Hematopoietic multipotent progenitor cell treated with erythropoietin and hydrocortisone succinate and interleukin-3 and kit ligand, for 15 days (in vitro differentiated cells): Measurements from ENCODE around the gene SNCB.
"Not testable (repeated sequence)": the region's sequence is repeated elsewhere in the genome, so short reads cannot be mapped to it uniquely, and the experiment has no call there.

Experiments
- DNase-seq: peaks from one replicate; pipeline ENCODE4 v3.0.0-alpha.2; 2015; ENCODE audit warnings: low spot score

Gene SNCB

DNA sequence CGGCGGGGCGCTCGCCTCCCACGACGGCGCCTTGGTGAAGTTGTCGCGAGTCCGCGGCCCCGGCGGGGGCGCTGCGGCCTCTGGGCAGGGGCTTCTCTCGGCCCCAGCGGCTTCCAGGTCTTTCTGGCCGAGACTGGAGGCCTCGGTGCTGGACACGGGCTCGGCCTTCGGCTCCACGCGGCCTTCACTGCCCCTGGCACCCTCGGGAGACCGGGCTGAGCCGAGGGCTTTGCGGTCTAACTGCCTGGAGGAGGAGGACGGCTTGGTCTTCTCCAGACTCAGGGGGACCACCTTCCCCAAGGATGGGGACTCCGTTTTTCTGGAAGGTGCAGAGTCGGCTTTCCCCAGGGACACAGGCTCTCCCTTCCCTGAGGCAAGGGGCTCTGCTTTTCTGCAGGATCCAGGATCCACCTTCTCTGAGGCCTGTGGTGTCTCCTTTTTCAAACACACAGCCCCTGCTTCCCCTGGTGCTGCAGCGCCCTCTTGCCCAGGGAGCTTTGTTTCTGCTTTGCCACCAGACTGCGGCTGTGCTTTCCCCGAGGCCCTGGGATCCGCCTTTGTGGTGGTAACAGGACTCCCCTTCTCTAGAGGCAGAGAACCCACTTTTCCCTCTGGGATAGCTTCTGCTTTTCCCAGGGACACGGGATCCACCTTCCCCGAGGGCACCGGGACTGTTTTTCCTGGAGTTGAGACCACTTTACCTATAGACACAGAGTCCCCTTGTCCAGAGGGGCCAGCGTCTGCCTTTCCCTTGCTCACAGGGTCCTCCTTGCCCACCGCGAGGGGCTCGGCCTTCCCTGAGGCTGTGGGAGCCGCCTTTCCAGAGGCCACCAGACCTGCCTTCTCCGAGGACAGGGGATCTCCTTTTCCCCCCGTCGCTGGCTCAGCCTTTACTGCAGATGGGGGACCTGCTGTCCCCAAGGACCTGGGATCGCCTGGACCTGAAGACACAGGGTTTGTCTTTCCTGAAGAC is 32.6 kb downstream of the SNCB start:
- no peak for DNase-seq

DNA sequence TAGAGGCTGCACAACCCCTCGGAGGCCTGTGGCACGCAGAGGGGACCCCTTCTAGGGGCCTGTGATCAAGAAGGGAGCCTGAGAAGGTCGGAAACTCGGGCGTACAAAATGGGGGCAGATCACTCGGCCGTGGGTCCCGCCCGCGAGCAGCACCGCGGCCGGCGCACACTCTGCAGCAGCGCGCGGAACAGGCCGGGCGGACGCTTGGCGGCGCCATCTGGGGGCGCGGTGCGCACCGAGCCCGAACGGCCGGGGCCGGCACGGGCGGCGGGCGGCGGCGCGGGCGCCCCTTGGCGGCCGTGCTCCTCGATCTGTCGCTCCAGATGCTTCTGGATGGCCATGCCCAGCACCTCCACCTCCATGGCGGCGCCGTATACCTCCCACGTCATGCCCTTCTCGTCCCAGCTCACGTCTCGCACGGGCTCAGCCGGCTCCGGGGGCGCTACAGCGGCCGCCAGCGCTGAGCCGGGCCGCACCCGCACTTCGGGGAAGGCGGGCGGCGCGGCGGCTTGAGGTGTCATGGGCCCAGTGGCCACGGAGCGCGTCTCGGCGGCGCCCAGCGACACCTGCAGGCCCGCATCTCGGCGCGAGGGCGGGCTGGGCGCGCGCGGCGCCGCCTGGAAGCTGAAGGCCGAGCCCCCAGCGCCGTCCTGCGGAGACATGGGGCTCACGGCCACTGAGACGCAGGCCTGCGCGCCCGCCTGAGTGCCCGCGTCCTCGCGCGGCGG is 33.5 kb downstream of the SNCB start:
- DNase-seq = peak; percentile 24

DNA sequence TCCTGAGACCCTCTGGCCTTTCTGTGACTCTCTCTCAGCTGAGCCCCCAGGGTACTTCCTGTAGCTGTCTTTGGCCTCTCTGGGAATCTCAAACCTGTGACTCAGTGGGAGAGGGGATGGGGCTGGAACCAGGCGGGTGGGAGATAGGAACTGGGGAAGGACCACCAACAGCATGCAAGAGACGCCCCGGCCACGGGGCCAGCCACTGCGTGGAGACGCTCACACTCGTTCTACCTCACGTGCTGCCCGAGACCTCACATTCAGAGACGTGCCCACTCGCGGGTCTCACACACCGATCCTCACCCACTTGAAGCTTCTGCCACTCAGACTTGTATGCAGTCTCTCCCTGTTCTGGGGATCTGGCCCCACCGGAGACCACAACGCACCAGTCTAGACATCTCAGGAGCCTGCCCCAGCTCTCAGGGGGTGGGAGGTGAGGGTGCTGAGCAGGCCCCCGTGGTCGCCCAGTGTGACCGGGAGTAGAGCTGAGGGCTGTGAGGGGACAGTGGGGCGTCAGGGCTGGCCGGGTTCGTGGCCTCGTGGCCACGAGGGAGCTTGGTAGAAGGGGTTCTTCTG is 34.2 kb downstream of the SNCB start:
- DNase-seq = no peak

DNA sequence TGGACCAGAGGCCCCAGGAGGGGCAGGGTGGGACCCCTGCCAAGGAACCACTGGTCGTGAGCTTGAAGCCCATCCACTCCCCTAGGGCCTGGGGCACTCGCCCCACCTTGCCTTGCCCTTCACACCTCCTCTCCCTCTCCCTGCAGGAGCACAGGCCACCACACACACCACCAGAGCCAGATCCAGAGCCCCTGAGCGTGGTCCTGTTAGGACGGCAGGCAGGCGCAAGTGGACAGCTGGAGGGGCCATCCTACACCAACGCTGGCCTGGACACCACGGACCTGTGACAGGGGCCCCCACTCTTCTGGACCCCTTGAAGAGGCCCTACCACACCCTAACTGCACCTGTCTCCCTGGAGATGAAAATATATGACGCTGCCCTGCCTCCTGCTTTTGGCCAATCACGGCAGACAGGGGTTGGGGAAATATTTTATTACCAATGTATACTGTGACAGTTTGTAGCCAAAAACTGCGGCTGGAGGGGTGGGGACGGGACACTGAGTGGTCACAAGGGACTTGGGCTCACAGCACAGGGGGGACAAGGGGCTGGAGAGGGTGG is 34.9 kb downstream of the SNCB start:
- DNase-seq = no peak

DNA sequence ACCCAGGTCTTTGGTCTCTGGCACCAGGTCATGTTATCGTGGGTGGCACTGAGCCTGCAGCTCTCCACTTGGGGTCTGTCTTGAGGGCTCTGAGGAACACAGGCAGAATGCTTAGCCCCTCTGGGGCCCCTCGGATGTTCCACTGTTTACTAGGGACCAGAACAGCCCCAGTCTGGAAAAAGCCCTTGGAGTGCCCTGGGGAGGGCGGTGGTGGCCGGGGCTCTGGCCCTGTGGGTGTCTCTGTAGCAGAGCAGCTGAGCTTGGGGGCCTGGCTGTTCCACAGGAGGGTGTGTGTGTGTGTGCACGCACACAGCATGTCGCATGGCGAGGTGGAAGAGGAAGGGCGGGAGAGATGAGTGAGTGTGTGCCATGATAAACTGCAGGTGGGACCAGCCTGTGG is 35.8 kb downstream of the SNCB start:
- no peak for DNase-seq

DNA sequence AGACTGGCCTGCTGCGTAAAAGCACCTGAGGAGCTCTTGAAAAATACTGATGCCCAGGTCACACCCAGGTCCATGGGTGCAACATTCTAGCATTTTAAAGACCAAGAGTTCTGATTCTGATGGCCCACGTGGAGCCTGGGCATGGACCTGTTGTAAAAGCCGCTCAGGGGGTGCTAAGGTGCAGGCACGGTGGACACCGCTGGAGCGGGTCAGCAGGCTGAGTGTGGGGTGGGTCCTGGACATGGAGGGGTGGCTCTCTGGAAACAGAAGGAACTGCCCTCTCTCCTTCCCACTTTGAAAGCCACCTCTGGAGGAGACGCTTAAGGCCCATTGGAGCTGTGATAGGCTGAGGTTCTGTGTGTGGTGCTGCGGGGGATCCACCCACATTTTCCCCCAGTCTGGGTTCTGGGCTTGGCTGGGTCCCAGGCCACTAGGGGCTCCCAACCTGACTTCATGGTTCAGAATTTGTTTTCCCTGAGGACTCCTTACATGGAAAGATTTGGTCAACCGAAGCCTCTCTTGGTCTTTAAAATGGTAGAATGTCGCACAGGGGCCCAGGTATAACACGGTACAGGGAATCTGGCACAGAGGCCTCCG is 37.0 kb downstream of the SNCB start:
- no peak for DNase-seq

DNA sequence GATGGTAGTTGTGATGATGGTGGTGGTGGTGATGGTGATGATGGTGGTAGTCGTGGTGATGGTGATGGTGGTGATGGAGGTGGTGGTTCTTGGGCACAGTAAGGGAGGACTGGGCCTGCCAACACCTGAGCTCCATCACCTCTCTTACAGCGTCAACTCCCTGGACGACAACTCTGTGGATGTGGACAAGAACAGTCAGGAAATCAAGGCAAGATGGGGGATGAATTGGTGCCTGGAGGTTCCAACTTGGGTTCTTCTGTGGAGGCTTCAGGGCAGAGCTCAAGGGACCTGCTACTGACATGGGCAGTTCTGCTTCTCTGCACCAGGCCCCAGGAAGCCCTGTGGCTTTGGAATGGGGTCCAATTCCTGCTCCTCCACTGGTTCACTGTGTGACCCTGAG is 37.8 kb downstream of the SNCB start:
- DNase-seq = no peak

DNA sequence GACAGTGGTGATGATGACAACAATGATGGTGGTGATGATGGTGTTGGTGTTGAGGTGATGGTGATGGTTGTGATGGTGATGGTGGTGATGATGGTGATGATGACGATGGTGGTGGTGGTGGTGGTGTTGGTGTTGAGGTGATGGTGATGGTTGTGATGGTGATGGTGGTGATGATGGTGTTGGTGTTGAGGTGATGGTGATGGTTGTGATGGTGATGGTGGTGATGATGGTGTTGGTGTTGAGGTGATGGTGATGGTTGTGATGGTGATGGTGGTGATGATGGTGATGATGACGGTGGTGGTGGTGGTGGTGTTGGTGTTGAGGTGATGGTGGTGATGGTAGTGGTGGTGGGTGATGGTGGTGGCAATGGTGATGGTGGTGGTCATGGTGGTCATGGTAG is 38.7 kb downstream of the SNCB start:
- DNase-seq = not testable (repeated sequence)

DNA sequence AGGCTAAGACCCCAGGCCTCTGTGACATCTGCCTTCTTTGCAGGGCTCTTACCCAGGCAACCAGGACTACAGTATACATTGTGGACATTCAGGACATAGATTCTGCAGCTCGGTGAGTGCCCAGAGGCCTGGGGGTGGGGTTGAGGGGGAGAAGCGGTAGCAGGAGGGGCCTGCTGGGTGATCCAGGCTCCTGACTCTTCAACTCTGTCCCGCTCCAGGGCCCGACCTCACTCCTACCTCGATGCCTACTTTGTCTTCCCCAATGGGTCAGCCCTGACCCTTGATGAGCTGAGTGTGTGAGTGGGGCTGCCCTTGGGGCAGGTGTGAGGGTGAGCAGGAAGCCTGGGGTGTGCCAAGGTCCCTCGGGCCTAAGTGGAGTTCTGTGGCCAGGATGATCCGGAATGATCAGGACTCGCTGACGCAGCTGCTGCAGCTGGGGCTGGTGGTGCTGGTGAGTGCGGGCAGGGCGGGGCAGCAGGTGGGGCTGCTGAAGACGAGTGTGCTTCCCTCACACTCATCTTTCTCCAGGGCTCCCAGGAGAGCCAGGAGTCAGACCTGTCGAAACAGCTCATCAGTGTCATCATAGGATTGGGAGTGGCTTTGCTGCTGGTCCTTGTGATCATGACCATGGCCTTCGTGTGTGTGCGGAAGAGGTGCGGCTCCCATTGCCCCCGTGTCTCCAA is 40.2 kb downstream of the SNCB start:
- no peak for DNase-seq

DNA sequence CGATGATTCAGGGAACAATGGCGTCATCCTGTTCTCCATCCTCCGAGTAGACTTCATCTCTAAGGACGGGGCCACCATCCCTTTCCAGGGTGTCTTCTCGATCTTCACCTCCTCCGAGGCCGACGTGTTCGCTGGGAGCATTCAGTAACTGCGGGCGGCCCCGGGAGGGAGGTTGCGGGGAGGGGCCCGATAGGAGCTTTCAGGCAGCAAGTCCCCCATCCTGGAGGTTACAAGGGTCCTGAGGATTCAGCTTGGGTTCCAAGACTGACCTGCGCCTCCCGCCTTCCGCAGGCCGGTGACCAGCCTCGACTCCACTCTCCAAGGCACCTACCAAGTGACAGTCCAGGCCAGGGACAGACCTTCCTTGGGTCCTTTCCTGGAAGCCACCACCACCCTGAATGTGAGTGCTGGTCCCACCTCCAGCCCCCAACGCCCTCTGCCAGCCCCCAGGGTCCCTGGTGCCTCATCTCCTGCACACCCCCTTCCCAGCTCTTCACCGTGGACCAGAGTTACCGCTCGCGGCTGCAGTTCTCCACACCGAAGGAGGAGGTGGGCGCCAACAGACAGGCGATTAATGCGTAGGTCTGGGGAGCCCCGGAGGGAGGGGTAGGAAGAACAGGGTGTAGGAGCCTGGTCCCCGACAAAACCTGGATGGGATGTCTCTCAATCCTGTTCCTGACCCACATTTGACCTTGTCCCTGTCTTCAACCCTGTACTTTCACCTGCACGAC is 41.1 kb downstream of the SNCB start:
- DNase-seq = no peak

DNA sequence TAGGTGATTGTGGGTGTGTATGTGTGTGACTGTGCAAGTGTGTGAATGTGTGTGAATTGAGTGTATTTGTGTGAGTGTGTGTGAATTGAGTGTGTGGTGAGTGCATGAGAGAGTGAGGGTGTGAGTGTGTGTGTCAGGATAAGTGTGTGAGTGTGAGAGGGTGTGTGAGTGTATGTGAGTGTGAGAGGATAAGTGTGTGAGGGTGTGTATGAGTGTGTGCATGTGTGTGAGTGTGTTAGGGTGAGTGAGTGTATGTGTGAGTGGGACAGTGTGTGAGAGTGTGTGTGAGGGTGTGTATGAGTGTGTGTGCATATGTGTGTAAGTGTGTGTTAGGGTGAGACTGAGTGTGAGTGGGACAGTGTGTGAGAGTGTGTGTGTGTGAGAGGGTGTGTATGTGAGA is 42.0 kb downstream of the SNCB start:
- no peak for DNase-seq

DNA sequence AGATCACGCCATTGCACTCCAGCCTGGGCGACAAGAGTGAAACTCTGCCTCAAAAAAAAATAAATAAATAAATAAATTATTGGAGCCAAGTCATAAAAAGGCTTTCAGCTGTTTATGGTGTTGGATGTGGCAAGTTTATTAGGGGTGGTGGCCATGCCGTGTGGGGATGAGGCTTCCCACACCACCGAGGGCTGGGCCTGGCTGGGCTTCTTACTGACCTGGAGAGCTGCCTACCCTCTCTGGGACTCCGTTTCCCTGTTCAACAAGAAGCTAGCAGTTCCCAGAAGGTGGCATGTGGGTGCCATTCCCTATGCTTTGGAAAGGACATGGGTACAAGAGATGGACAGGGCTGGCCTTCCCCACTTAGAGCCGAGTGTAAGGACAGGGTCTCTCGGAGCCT is 42.9 kb downstream of the SNCB start:
- DNase-seq = no peak

DNA sequence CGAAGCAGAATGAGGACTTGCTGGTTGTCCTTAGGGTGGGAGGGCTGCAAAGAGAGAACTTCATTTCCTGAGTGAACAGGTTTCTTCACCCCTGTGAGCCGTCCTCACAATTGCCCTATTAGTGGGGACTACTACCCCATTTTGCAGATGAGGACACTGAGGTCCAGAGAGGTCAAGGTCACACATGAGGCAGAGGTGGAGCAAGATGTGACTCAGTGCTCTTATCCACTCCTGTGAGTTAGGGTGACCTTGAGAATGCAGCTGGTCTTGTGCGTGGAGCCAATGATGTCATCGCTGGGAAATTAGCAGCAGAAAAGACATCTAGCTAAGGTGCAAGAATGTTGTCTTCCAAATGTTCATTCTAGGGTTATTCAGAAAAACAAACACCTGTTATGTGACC is 47.3 kb downstream of the SNCB start:
- DNase-seq = no peak

DNA sequence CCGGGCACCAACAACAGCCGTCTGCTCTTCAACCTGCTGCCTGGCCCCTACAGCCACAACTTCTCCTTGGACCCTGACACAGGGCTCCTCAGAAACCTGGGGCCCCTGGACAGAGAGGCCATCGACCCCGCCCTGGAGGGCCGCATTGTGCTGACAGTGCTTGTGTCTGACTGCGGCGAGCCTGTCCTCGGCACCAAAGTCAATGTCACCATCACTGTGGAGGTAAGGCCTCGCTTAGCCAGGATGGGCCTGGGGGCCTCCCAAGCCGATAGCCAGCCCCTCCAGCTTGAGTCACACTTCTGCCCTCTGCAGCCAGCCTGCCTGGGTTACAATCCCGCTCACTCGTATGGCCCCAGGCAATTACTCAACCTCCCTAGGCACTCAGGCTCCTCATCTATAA is 49.0 kb downstream of the SNCB start:
- no peak for DNase-seq

DNA sequence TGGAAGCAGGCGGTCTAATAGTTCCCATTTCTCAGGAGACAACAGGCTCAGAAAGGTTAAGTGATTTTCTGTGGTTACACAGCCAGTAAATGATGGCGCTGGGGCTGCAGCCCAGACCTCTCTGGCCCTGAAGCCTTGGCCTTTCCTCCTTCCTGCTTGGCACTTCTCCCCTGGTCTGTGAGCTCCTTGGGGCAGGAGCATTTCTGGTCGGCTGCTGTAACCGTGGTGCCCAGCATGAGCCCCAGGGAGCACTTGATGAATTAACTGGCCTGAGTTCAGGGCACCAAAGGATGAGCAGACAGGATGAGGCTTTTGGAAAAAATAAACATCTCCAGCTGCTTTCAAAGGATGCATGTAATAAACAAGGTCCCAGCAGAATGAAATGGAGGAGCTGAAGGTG is 51.0 kb downstream of the SNCB start:
- no peak for DNase-seq

DNA sequence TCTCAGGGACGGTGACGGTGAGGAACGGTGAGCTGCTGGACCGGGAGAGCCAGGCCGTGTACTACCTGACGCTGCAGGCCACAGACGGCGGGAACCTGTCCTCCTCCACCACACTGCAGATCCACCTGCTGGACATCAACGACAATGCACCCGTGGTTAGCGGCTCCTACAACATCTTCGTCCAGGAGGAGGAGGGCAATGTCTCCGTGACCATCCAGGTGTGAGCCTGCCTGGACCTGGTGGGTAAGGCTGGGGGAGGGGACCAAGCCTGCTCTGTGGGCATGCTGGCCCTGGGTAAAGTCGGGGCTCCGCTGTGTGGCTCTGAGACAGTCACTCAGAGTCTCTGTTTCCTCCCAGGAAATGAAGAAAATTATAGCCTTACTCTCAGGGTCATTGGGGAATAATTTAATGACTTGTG is 51.9 kb downstream of the SNCB start:
- DNase-seq = peak; percentile 16

DNA sequence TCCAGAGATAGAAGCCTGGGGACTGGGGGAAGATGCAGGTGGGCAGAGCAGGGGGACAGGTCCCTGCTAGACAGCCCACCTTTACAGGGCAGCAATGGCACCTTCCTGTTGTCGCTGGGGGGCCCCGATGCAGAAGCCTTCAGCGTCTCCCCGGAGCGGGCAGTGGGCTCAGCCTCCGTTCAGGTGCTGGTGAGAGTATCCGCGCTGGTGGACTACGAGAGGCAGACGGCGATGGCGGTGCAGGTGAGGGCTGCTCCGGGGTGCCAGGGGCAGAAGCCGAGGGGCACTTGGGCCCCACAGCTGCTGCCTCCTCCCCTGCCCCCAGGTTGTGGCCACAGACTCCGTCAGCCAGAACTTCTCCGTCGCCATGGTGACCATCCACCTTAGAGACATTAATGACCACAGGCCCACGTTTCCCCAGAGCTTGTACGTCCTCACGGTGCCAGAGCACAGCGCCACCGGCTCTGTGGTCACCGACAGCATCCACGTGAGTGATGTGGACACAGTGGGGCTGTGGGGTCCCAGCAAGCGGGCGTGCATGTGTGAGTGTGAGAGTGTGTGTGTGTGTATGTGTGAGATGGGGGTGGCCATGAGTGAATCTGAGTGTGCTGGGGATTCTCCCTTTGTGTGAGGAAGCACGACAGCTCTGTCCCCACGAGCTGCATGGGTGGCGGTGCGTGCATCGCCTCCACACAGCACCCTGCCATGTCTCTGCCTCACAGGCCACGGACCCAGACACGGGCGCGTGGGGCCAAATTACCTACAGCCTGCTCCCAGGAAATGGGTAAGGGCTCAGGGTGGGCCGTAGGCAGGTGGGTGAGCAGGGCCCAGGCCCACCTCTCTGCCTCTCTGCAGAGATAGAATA is 52.8 kb downstream of the SNCB start:
- no peak for DNase-seq

DNA sequence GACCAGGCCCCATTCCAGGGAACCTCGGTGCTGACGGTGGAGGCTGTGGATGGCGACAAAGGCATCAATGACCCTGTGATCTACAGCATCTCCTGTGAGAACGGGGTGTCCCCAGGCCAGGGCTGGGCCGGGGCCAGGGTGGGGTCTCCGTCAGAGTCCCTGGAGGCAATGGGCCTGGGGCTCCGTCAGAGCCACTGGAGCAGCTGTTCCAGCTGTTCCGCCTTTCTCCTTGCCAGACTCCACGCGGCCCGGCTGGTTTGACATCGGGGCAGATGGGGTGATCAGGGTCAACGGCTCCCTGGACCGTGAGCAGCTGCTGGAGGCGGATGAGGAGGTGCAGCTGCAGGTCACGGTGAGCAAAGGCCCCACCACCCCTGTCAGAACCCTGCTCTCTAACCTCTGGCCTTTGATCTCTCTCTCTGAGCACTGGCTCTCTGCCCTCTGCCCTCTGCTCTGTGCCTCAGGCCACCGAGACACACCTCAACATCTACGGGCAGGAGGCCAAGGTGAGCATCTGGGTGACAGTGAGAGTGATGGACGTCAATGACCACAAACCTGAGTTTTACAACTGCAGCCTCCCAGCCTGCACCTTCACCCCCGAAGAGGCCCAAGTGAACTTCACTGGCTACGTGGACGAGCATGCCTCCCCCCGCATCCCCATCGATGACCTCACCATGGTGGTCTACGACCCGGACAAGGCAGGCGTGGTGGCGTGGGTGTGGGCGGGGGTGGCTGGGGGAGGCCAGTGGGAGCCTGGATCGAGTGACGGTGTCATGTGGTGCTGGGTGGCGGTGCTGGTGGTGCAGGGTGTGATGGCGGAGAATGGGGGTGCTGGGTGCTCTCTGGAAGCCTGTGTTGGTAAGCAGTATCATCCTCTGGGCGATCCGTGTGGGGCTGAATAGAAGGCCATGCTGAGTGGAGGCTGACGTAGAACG is 54.6 kb downstream of the SNCB start:
- DNase-seq = no peak

DNA sequence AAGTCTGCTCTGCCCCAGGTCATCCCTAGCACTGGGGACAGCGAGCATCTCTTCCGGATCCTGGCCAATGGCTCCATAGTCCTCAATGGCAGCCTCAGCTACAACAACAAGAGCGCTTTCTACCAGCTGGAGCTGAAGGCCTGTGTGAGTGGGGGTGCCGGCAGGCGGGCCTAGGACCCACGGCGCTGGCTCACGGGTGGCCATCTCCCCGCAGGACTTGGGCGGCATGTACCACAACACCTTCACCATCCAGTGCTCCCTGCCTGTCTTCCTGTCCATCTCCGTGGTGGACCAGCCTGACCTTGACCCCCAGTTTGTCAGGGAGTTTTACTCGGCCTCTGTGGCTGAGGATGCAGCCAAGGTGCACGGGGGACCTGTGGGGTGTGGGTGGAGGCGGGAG is 55.3 kb downstream of the SNCB start:
- DNase-seq = no peak
